LNCaP clone FGC (cell line): Measurements from ENCODE around the gene OTUD5.

Experiments used
- DNase-seq: peaks from one replicate; pipeline ENCODE4 v3.0.0-alpha.2; 2011; ENCODE audit warnings: low read depth
- H3K4me3 ChIP-seq: 2 replicates; pipeline ENCODE4 v1.5.1; 2011; ENCODE audit warnings: mild to moderate bottlenecking, low read depth, low read length, control low read depth
- TF ChIP-seq, protein P1 (sequence below): IDR thresholded peaks from 2 replicates; pipeline ENCODE4 v1.5.1; 2012; ENCODE audit warnings: mild to moderate bottlenecking; ENCODE audit not compliant: control insufficient read depth, insufficient read depth; ENCODE audit errors: extremely low read depth

OTUD5 gene

GRCh38 chrX:48937054-48937907, 20.1 kb downstream of the OTUD5 start:
- TF ChIP-seq, protein P1, sequence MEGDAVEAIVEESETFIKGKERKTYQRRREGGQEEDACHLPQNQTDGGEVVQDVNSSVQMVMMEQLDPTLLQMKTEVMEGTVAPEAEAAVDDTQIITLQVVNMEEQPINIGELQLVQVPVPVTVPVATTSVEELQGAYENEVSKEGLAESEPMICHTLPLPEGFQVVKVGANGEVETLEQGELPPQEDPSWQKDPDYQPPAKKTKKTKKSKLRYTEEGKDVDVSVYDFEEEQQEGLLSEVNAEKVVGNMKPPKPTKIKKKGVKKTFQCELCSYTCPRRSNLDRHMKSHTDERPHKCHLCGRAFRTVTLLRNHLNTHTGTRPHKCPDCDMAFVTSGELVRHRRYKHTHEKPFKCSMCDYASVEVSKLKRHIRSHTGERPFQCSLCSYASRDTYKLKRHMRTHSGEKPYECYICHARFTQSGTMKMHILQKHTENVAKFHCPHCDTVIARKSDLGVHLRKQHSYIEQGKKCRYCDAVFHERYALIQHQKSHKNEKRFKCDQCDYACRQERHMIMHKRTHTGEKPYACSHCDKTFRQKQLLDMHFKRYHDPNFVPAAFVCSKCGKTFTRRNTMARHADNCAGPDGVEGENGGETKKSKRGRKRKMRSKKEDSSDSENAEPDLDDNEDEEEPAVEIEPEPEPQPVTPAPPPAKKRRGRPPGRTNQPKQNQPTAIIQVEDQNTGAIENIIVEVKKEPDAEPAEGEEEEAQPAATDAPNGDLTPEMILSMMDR = no peak
- no peak for DNase-seq
- no peak overlapping the region for H3K4me3 ChIP-seq

DNA sequence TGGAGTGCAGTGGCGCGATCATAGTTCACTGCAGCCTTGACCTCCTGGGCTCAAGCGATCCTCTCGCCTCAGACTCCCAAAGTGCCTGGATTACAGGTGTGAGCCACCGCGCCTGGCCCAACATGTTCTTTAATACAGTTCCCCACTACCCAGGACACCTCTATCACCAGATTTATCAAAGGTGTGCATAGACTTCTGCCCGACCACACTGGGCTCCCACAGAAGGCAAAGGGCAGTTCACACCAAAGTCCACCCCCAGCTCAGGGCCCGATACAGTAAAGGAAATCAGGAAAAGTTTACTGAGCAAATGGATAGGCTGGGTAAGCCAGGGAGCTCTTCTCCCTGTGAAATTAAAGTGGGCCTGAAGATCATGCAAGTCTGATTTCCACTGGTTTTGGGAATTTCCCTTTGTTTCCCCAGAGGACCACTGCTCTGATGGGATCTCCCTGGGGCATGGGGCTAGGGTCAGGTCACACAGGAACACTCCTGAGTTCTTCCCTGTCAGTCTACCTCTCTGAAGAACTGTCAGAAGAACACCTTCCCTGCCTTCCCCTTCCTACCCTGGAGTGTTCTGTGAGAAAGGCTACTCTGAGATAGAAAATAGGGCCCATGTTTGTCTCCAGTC, 20.9 kb downstream of the OTUD5 start:
- no peak overlapping the region for H3K4me3 ChIP-seq
- DNase-seq = no peak
- TF ChIP-seq, protein P1 = no peak

GRCh38 chrX:48935301-48935670, 22.1 kb downstream of the OTUD5 start:
- H3K4me3 ChIP-seq = no peak overlapping the region
- DNase-seq = no peak
- TF ChIP-seq, protein P1 = no peak

DNA sequence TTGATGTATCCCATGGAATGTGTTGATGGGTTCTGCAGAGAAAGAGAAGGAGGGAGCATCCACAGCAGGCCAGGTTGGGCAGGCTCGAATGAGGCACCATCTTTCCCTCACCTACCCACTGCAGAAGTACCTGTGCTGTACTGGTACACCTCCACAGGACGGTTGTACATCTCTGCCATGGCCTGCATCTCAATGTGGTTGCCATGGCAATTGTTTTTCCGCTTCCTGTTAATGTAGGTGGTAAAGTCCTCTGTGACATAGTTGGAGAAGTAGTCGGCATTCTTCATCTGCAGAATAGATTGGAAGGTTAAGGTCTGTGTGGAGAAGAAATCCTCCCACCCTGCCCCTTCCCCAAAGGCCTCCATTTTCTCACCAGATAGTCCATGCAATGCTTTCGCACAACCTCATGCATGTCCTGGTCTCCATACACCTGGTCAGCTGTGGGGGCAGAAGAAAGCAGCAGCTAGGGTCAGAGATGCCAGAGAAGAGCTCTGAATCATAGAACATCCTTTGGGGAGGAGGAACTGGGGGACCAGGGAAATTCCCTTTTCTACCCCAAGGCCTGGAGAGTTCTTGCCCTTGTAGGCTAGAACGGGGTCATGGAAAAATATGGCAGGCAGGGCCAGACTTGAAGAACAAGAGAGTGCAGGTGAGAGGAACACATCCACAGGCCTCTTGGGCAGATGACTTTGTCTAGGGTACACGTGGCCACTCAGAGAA, 22.7 kb downstream of the OTUD5 start:
- no peak overlapping the region for H3K4me3 ChIP-seq
- no peak for DNase-seq
- TF ChIP-seq, protein P1 = no peak

GRCh38 chrX:48933757-48934156, 23.6 kb downstream of the OTUD5 start:
- TF ChIP-seq, protein P1 = no peak
- DNase-seq = no peak
- H3K4me3 ChIP-seq = no peak overlapping the region

- H3K4me3 ChIP-seq = no peak overlapping the region
- DNase-seq = no peak
- TF ChIP-seq, protein P1 = no peak
Measured at GRCh38 chrX:48927736-48928382, 29.5 kb downstream of the OTUD5 start.
